Heart right ventricle (tissue), 16 donors: Measurements from ENCODE around the gene ATP5F1E. TPM values are rescaled to one million over a fixed set of nuclear protein-coding genes. Genes with fewer than 3 reads are reported as not detected.

ENCODE experiments used
- ATAC-seq, 8 donors: fragments of 200-7000 bp; cut with Tn5 transposase; one replicate each; pipeline ENCODE4 v1.9.1; 2020; ENCODE audit warnings: mild to moderate bottlenecking in 8 of 8, moderate library complexity in 8 of 8, moderate number of reproducible peaks in 1 of 8
- DNase-seq, 2 donors: peaks; one replicate each; pipeline ENCODE4 v3.0.0-alpha.2; 2020
- H3K27ac ChIP-seq, 10 donors: fragments of 200-600 bp; sonication (generic) in 2 of 10; one replicate each; pipeline versions ENCODE4 v1.5.0 to v1.8.0; 2020 to 2022; ENCODE audit warnings: mild to moderate bottlenecking in 3 of 10
- H3K27me3 ChIP-seq, 7 donors: fragments of 200-600 bp; one replicate each; pipeline ENCODE4 v1.8.0; 2021 to 2022; ENCODE audit warnings: mild to moderate bottlenecking in 2 of 7
- H3K36me3 ChIP-seq, 9 donors: fragments of 200-600 bp; sonication (generic) in 1 of 9; one replicate each; pipeline versions ENCODE4 v1.5.0 to v1.8.0; 2020 to 2022; ENCODE audit warnings: mild to moderate bottlenecking in 2 of 9
- H3K4me1 ChIP-seq, 9 donors: fragments of 200-600 bp; sonication (generic) in 1 of 9; one replicate each; pipeline versions ENCODE4 v1.5.0 to v1.8.0; 2020 to 2022; ENCODE audit warnings: mild to moderate bottlenecking in 4 of 9
- H3K4me3 ChIP-seq, 10 donors: fragments of 200-600 bp; sonication (generic) in 2 of 10; one replicate each; pipeline versions ENCODE4 v1.5.0 to v1.8.0; 2020 to 2022; ENCODE audit warnings: mild to moderate bottlenecking in 7 of 10, moderate library complexity in 2 of 10
- H3K9me3 ChIP-seq, 11 donors: fragments of 200-600 bp in 10 of 11; sonication (generic) in 2 of 11; one replicate each; pipeline versions ENCODE4 v1.5.0 to v1.8.0; 2013 to 2022; ENCODE audit warnings: mild to moderate bottlenecking in 2 of 11, control low read depth in 1 of 11, moderate library complexity in 1 of 11
- WGBS, 2 donors: extraction: QIAGEN DNeasy Blood & Tissue Kit; methylation state at CpG; one replicate each; pipeline ENCODE4 v1.1.7; 2013; ENCODE audit warnings: inconsistent platforms in 1 of 2; 5-methylcytosine and 5-hydroxymethylcytosine counted together
- intact Hi-C, 10 donors: fragments of 100-400 bp; cut with DNase I; formaldehyde crosslinking; loops; one replicate each; pipeline versions ENCODE4 v1.11.1 to v1.14.2; 2022
- polyA plus RNA-seq, 2 donors: library from polyadenylated mRNA; stranded (reverse); fragments of 200-250 nt; gene quantifications; one replicate each; pipeline ENCODE4 v1.2.3, GENCODE V29; 2013
- total RNA-seq, 10 donors: library from RNA; stranded (reverse); fragmentation: NEBNext Ultra II Directional in 3 of 10; extraction: Animal tissue kit (Norgen Biotek cat#: 25700) in 3 of 10; gene quantifications; one replicate each; pipeline versions ENCODE4 v1.2.1 to v1.2.4, GENCODE V29; 2021 to 2023
- TF ChIP-seq, protein P1 (sequence below), 9 donors: fragments of 200-600 bp; sonication (generic) in 2 of 9; IDR thresholded peaks; one replicate each; pipeline versions ENCODE4 v1.5.0 to v1.8.0; 2021 to 2022; ENCODE audit warnings: antibody characterized with exemption in 9 of 9, mild to moderate bottlenecking in 5 of 9, moderate library complexity in 1 of 9
- donor health status: Arrhythmogenic right ventricular cardiomyopathy.
- donor health status: ischemic (EF 13 %, LVEDD 7.1; RV severe dilation, severe dysfunction).
- donor health status: healthy with polysubstance abuse.
- donor health status: DM: no; HTN: yes; CAD: no.
- donor health status: DM: no; HTN: no; CAD: no.
- donor health status: ischemic (EF 25% LVEDD 6.9; RV normal size, moderate dysfunction).
- donor health status: ischemic (EF 25% LVEDD 5.7; RV mildly dilated, moderate dysfunction).
- donor health status: healthy.
- donor health status: DM: yes; HTN: yes; CAD: no.
- donor health status: Ischemic cardiomyopathy.
- donor health status: ischemic (EF 35%, LVEDD 5.7; RV mildly dilated, moderate dysfunction).
- donor health status: nonischemic (EF 11% LVEDD 7.7; RV severe dilation, severe dysfunction).
- donor health status: DM: yes; HTN: yes; CAD: no.
- donor health status: PGD.
- donor health status: ischemic (EF 29% LVEDD 5.4; RV normal size, mild dysfunction).
- donor health status: nonischemic (EF 23%, LVEDD 6.1; RV moderate dilation, normal function).

Gene ATP5F1E
- total and polyA plus RNA-seq, 12 donors, result 84.7 to 155 (median 121) TPM

DNA sequence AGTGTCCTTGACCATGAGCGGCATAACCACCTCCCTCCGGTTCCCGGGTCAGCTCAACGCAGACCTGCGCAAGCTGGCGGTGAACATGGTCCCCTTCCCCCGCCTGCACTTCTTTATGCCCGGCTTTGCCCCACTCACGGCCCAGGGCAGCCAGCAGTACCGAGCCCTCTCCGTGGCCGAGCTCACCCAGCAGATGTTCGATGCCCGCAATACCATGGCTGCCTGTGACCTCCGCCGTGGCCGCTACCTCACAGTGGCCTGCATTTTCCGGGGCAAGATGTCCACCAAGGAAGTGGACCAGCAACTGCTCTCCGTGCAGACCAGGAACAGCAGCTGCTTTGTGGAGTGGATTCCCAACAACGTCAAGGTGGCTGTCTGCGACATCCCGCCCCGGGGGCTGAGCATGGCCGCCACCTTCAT lies 8.0 kb downstream of the ATP5F1E start:
- TF ChIP-seq, protein P1, sequence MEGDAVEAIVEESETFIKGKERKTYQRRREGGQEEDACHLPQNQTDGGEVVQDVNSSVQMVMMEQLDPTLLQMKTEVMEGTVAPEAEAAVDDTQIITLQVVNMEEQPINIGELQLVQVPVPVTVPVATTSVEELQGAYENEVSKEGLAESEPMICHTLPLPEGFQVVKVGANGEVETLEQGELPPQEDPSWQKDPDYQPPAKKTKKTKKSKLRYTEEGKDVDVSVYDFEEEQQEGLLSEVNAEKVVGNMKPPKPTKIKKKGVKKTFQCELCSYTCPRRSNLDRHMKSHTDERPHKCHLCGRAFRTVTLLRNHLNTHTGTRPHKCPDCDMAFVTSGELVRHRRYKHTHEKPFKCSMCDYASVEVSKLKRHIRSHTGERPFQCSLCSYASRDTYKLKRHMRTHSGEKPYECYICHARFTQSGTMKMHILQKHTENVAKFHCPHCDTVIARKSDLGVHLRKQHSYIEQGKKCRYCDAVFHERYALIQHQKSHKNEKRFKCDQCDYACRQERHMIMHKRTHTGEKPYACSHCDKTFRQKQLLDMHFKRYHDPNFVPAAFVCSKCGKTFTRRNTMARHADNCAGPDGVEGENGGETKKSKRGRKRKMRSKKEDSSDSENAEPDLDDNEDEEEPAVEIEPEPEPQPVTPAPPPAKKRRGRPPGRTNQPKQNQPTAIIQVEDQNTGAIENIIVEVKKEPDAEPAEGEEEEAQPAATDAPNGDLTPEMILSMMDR (IDR thresholded peaks at IDR 0.05), result no peak
- Histone ChIP-seq H3K4me3 (no peak overlapping the region), H3K9me3 (no peaks in the 10 kb centered on the region), H3K27me3 (no peaks in the 10 kb centered on the region), H3K4me1 (peaks cover under 1 to 39% (median 25%) of the 10 kb centered on the region in 9 donors), H3K27ac (no peak overlapping the region), H3K36me3 (peaks cover 0 to 82% (median 43%) of the 10 kb centered on the region in 9 donors)
- DNase-seq (no peak), ATAC-seq (peak in 2 of 8 donors; percentile 32 to 42)
- WGBS, 2 donors, result 97% methylated on average over 24 of the region's 24 CpGs
- intact Hi-C loops, result no loop called here

DNA sequence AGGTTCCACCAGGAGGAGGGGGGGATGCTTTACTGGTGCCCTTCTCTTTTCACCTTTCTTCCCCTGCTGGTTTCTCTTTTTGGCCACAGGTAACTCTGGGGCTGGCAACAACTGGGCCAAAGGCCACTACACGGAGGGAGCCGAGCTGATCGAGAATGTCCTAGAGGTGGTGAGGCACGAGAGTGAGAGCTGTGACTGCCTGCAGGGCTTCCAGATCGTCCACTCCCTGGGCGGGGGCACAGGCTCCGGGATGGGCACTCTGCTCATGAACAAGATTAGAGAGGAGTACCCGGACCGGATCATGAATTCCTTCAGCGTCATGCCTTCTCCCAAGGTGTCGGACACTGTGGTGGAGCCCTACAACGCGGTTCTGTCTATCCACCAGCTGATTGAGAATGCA lies 8.5 kb downstream of the ATP5F1E start:
- Histone ChIP-seq H3K4me3 (no peak overlapping the region), H3K36me3 (peaks cover 0 to 77% (median 39%) of the 10 kb centered on the region in 9 donors), H3K27me3 (no peaks in the 10 kb centered on the region), H3K9me3 (no peaks in the 10 kb centered on the region), H3K4me1 (peaks cover 0 to 34% (median 21%) of the 10 kb centered on the region in 9 donors), H3K27ac (no peak overlapping the region)
- intact Hi-C loops, result no loop called here
- ATAC-seq (peak in 1 of 8 donors; percentile 11), DNase-seq (no peak)
- TF ChIP-seq, protein P1 (IDR thresholded peaks at IDR 0.05), result no peak
- WGBS, 2 donors, result 93% methylated on average over 13 of the region's 13 CpGs

DNA sequence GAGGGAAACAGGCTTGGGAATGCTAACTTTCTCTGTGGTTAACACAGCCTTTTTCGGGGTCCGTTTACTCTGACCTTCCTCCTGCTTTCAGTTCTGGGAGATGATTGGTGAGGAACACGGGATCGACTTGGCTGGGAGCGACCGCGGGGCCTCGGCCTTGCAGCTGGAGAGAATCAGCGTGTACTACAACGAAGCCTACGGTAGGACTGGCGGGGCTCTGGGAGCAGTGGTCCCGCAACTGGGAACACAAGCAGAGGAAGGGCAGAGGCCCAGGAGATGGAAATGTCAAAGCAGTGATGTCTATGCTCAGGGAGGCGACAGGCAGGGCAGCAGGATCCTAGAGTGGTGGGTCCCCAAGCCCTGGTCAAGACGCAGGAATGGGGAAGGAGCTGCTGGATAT lies 9.4 kb downstream of the ATP5F1E start:
- TF ChIP-seq, protein P1 (IDR thresholded peaks at IDR 0.05), result no peak
- DNase-seq, result no peak
- Histone ChIP-seq H3K27ac (no peak overlapping the region), H3K4me3 (no peak overlapping the region), H3K36me3 (peaks cover 0 to 68% (median 39%) of the 10 kb centered on the region in 9 donors), H3K4me1 (peaks cover 0 to 27% (median 16%) of the 10 kb centered on the region in 9 donors), H3K27me3 (no peaks in the 10 kb centered on the region), H3K9me3 (no peaks in the 10 kb centered on the region)
- intact Hi-C loops, result no loop called here
- ATAC-seq, result no peak
- 92 to 94% methylated on average over 15 of the region's 15 CpGs for WGBS, 2 donors

DNA sequence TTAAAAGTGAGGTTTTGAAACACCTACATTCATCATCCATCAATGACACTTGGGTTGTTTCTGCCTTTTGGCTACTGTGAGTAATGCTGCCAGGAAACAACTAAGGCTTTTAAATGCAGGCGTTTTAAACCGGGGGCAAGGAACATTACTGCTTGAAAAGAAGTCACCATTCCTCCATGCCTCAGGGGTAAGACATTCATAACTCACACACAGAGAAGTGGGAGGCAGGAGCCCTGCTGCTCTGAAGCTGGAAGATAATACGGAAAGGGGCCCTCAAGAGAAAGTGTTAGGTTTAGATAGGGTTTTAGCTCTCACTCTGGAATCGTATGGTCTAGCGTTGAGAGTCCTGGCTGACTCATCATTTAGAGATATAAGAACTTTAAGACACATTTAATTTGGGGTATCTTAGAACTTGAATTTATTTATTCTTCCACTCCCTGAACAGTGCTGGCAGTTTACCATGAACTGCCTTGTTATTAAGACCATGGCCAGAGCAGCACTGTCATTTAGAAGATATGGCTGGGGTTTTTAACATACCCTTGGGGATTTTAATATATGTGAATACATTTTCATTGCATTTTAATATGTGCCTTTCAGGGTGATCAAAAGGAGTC lies 11.1 kb downstream of the ATP5F1E start:
- H3K4me3 ChIP-seq, result no peak overlapping the region
- no peaks in the 10 kb centered on the region for H3K27me3 ChIP-seq
- DNase-seq (no peak), ATAC-seq (no peak)
- H3K9me3 ChIP-seq, result no peaks in the 10 kb centered on the region
- peaks cover 0 to 51% (median 39%) of the 10 kb centered on the region in 9 donors for H3K36me3 ChIP-seq
- TF ChIP-seq, protein P1 (IDR thresholded peaks at IDR 0.05), result no peak
- no peak overlapping the region for H3K27ac ChIP-seq
- 69 to 73% methylated on average over 5 of the region's 5 CpGs for WGBS, 2 donors
- intact Hi-C loops, result no loop called here
- peaks cover 0 to 29% (median 21%) of the 10 kb centered on the region in 9 donors for H3K4me1 ChIP-seq
